NCI-H1105 treated with DMSO at 0.1 percent for 48 hours (cell line): ENCODE data around the gene ARHGAP42.
A peak's percentile ranks its signal among the peaks of the same experiment; 100 is the strongest.

Experiments used
- DNase-seq: peaks from one replicate; lab custom pipeline; 2025; lab: John Stamatoyannopoulos, UW

The ARHGAP42 gene

DNA sequence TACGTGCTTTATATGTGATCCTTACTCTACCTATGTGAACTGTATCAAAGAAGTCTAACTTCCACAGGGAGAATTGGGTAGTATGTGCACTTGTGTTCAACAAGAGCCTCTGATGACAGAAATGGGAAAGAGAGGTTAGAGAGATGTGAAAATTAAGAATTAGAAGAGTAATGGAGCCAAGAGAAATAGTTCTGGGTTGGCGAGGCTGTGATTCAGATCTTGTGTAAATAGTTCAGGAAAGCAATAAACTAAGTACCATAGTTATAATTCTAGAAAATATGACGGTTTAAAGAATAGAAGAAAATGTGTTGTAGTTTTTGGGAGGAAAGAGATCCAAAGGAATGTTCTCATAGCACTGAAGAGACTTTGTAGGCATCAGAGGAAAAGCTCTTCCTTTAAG, 112.4 kb downstream of the ARHGAP42 start:
- DNase-seq: no peak

DNA sequence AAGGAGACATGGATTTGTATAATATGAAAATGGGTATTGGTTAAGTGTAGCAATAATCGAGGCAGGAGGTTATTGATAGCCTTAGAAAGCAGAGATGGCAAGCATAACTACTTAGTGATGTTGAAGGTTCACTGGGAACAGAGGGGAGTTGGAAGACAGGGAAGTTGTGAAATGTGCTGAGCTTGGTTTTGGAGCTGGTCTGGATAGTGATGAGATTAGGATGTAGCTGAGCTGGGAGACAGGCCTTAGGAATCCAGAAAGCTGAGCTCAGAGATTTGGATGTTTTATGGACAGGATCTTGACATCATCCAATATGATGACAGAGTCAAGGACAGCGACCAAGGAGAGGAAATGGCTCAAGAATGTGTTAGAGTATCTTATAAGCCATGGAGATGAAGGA, 113.1 kb downstream of the ARHGAP42 start:
- DNase-seq: no peak

DNA sequence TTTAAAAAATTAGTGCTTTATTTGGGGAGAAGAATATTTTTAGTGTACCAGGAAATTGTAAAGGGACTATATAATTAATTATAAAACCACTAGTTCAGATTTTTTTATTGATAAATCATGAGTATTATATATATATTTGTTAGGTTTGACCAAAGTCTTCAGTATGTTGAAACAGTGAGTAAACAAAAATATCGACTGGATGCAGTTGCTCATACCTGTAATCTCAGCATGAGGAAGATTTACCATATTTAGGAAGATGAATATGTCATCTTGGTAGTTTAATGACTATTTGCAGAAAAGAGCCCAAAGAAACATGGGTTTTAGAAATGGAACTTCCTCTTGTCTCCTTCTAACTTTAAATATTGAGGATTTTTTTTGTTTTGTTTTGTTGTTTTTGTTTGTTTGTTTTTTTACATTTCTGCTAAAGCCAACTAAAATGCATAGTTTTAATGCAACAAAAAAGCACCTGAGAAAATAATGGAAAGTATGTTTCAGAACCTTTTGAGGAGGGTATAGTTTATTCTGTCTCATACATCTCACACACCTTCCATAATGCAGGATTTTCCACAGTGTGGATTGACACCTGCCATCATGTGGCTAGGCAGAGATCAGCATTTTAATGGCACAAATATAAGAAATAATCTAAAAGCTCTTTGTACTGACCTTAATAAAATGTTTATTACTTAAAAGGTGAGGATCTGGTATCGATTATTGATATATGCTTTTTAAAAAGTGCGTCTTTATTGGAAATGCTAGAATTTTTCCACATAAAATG, 114.3 kb downstream of the ARHGAP42 start:
- DNase-seq: no peak

DNA sequence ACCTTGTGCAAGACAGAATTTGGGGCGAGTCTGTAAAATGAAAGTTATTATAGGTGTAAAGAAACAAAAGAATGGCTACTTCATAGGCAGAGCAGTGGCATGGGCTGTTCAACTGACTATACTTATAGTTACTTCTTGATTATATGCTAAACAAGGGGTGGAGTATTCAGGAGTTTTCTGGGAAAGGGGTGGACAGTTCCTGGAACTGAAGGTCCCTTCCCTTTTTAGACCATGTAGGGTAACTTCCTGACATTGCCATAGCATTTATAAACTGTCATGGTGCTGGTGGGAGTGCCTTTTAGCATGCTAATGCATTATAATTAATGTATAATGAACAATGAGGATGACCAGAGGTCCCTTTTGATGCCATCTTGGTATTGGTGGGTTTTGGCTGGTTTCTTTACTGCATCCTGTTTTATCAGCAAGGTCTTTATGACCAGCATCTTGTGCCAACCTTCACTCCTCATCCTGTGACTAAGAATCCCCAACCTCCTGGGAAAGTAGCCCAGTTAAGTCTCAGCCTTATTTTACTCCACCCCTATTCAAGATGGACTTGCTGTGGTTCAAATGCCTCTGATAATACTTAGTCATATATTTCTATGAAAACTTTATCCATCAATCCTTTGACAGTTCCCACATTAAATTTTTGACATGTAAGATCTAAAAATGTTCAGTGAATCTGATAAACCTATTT, 118.6 kb downstream of the ARHGAP42 start:
- no peak for DNase-seq

DNA sequence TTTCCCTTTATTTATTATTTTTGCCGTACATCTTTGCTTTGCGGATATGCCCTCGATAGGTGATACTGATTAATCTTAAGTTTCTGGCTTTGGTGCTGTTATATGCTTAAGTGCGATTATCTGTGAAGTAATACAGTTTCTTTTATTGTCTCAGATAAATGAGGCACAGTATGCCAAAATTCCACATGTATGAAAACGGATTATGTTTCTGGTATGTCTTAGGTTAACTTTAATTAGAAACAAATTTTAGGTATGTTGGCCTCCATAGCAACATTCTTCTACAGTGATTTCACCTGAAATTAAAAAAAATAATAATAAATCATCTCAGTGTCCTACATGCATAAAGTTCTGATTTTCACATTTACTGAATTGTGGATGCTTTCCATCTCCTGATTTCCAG, 119.2 kb downstream of the ARHGAP42 start:
- DNase-seq: no peak

DNA sequence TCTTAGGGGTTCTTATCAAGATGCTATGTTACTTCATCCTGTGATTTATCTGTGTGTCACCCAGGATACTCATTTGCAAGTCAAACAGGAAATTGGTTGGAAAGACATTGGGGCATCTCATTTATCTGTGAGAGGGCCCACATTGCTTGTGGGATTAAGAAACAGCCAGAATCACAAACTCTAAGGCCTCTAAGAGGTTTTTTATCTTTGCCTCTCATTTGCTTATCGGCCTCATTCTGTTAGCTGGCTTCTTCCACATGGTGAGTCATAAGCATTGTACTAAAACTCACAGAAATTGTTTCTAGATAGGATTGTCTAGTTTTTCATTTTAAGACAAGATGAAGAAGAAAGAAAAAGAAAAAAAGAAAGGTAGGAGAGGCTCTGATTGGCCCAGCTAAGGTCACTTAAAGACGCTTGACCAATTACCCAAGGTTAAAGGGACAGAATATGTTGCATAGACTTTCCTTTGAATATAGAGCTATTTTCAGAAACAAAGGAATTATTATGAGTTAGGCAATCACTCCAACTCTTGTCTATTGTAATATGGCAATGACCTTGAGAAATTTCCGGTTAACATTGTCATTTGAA, 121.9 kb downstream of the ARHGAP42 start:
- DNase-seq: no peak

DNA sequence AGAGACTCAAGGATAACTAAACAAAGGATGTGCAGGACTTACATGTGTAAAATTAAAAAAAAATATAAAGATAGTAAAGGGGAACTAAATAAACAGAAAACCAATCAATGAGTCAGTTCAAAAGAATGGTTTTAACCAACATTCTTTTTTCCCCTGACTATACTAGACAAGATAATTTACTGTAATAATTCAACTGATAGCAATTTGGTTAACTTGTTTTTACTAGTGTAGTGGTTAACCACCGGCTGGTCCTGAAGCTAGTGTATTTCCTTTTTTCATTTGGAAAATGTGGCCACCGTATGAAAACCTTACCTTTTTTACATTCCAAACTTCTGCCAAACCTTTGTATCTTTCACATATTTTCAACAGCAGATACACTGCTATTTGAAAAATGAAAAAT, 123.1 kb downstream of the ARHGAP42 start:
- DNase-seq: no peak

DNA sequence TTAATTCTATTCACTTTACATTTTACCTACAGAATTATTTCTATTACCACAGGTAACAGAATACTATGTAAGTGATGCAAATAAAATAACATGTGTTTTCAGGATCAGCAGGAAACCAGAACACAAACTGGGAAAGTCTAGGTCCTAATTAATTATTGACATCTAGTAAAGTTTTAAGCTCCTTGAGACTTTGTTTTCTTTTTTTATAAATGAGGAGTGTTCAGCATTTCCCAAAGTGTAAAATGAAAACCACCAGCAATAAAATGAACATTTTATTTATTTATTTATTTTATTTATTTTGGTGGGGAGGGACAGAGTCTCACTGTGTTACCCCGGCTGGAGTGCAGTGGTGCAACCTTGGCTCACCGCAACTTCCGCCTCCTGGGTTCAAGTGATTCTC, 123.6 kb downstream of the ARHGAP42 start:
- no peak for DNase-seq

DNA sequence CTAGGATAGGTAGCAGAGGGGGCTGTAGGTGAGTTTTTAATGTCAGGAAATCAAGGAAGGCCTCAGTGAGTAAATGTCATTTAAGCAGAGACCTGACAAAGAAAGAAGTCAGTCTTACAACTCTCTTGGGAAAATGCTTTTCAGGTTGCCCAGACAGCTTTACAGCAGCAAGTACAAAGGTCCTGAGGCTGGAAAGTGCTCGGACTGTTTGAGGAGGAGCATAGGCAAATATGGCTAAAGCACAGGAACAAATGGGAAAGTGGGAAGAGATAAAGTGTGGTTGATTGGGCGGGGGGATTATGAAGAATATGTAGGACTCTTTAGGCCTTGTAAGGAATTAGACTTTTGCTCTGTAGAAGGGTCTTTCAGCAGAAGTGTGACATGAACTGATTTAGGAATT, 125.4 kb downstream of the ARHGAP42 start:
- no peak for DNase-seq

DNA sequence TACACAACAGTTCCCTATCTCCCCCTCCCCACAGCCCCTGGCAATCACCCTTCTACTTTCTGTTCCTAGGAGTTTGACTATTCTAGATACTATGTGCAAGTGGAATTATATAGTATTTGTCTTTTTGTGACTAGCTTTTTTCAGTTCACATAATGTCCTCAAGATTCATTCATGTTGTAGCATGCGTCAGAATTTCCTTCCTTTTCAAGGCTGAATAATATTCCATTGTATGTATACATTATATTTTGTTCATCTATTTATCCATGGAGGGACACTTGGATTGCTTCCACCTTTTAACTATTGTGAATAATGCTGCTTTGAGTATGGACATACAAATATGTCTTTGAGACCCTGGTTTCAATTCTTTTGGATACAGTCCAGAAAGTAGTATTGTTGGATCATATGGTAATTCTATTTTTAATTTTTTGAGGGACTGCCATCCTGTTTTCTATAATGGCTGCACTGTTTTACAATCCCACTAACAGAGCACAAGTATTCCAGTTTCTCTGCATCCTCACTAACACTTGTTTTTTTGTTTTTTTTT, 128.8 kb downstream of the ARHGAP42 start:
- no peak for DNase-seq

DNA sequence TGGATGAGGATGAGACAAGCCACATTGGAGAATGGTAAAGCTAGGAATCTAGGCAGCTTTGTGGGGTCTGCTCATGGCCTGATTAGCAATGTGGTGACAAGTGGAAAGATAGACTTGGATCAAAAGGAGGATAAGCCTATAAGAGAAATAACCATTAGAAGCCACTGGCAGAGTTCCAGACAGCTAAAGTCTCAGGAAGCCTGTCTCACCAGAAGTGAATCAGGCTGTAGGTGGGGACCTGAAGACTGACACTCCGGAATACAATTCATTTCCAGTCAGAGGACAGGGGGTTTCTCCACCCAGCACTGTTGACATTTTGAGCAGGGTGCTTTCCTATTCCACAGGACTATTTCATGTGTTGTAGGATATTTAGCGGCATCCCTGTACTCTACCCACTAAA, 129.7 kb downstream of the ARHGAP42 start:
- DNase-seq: no peak

DNA sequence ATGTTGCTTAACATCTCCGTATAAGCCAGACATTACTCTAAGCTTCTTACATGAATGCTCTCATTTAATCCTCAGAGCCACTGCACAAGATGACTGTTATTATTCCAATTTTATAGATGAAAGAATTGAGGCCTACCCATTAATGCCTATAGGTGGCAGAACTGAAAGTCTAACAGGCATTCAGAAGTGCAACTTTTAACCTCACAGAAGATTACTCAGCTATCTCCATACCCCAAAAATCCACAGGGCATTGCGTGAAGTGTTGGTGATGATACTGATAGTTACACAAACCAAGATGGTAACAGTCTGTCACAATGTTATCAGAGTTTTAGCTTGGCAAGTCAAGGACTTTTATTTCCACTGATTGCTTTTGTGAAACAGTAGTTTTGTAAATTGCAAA, 130.5 kb downstream of the ARHGAP42 start:
- DNase-seq: no peak

DNA sequence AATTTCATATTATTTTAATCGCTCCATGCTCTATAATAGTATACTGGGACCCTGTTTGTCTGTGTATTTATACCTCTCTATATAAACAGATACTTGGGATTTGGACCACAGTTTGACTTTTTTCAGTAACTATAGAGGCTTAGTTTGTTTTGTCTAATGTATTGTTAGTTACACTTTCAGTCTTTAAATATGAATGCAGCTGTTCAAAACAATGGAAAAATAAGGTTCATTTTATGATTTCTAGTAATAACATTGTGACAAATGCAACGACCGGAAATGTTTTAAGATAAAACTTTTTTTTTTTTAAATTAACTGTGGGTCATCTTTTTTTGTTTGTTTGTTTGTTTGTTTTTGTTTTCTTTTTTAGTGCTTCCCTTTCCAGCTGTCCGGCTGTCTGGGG, 133.5 kb downstream of the ARHGAP42 start:
- DNase-seq: no peak

DNA sequence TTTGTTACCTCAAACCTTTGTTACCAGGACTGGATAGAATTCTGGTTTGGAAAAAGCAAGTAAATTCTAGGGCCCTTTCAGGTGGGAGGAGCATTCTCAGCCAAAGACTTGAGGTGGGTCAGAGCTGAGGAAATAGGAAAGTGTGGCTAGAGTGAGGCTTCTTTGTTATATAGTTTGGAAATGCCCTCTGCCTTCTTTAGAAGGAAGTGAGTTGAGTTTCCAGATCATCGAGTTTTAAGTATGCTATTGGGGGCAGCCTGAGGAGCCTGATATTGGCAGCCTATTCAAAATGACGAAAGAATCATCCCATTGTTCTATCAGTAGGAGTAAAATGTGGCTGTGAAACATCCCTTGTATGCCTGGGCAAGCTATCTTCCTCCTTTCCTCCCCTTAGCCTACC, 134.1 kb downstream of the ARHGAP42 start:
- no peak for DNase-seq

DNA sequence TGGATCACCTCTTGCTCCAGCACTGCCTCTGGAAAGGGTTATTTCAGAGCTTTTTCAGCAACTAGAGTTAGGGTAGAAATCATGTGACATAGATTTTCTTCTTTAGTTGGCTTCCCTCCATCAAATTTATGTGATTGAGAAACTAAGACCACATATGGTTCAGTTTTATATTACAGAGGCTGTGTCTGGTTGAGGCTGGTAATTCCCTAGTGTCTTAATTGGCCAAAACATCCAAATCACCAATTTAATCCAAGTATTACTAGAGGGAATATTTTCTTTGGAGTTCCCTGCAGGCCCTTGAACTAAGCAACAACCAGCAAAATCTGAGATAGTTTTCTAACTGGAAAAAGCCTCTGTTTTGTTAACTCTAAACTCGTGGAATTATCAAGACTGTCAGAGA, 136.3 kb downstream of the ARHGAP42 start:
- DNase-seq: no peak

DNA sequence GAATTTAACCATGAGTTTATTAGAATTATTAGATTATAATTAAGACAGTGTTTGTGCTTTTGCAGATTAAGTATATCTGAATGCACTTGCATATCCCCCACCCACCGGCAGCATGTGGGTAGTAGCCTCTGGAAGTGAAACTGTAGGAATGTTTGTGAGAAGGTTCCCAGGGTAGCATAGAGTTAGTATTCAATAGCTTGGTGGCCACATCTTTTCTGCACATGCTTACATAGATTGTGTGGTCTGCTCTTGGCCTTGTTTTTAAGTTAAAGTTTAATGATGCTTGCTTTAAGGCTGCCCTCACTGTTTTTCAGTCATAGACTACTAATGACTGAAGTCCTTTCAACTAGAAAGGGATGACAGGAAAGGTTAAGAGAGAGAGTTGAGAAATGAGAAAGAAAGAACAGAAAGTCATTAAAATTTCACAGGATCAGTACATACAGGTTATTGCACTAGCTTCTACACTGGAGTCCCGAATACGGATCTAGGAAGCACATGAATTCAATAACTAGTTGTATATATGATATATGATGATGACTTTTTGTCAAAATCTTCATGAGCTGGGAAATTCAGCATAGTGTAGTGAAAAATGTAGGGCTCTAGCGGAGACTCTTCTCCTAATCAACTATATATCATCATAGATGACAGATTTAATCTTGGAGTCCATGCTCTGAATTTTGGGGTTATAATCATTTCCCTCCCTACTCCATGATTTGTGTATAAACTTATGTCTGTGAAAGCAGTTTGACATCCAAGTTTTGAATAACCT, 137.1 kb downstream of the ARHGAP42 start:
- no peak for DNase-seq

DNA sequence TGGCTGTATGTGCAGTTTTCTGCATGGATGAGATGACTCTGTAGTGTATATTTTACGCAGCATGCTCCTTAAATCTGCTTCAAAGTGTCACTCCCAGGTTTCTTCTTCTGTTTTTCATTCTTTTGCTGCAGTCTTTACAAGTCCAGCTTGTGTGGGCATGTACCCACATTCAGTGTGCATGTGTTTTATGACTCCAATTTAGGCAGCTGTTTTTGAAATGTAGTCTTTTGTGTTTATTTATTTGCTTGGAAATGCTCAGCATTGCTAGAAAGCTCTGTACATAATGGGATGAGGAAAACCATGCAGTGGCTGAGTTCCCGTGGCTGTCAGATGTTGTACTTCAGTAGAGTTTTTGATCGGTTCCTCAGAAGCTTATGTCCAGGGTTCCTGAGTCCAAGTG, 138.5 kb downstream of the ARHGAP42 start:
- peak; percentile 16 for DNase-seq

DNA sequence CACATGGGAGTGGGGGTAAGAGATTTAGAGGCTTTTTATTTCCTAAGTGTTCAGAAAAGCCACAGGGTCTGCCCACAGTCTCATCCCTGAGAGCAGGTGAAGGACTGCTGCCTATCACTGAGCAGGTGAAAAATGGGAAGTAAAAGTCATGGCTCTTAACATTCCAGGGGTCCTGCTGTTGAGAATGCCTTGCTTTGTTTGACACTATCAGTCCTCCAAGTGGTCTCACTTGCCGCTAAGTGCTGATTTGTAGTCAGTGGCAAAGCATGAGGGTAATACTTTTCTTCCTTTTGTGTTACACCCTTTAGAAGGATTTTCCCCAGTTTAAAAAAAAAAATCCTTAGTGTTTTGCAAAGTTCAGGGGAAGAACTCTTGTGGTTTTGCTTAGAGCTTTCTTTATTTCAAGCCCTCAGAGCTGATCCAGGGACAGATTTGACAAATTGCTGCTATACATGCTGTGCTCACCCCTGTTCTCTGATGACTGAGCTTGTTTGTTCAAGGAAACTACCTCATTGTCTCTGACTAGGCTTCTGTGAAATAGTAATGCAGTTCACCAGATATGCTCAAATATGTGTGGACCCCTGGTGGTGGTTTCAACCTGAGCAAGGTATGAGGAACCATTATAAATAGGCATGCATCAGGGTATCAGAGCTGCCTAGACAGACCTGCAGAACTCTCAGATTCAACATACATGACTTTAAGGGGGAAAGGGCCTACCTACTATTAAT, 141.0 kb downstream of the ARHGAP42 start:
- DNase-seq: no peak

DNA sequence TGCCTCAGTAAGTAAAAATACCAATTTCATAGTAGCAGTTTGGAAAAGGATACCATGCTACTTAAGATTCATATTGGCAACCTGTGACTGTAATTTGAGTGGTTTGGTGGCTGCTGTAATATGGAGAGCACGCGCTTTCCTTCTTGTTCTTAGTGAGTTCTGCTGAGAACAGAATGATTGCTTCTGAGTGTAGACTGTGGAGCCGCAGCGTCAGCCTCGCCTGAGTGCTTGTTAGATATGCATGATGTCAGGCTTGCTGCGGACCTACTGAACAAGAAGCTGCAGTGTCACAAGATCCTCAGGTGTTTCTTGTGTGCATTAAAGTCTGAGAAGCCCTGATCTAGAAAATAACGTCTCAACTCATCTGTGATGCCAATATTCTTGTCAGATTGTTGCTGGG, 143.2 kb downstream of the ARHGAP42 start:
- peak; percentile 35 for DNase-seq

DNA sequence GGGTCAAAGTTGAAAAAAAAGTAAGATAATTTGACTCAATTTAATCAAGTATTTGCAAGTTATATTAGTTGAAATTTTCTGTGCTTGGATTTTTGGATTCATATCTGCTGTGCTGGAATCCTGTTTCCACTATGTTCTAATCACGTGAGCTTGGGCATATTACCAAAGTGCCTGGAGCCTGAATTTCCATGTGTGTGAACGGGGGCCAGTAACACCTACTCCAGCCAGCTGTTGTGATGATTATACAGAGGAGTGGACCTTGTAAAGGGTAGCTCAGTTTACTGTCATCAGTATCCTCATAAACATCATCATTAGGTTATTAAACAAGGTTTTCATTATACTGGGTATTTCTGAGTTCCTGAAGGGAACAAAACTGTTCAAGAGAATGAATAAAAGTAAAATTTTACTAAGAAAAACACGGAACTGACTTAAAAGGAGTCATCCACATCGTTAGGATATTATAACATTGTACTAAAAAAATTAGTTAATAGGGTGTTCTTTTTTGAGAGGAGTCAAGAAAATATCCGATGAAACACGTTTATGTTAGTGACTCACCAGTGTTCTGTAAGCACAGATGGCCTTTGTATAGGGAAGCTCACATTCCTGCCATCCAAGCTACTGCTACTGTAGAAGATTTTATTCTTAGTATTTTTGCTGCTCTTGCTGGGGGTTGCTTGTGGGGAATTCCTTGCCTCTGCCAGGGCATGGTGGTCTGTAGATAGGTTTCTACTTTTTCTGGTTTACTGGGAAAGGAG, 144.1 kb downstream of the ARHGAP42 start:
- no peak for DNase-seq

DNA sequence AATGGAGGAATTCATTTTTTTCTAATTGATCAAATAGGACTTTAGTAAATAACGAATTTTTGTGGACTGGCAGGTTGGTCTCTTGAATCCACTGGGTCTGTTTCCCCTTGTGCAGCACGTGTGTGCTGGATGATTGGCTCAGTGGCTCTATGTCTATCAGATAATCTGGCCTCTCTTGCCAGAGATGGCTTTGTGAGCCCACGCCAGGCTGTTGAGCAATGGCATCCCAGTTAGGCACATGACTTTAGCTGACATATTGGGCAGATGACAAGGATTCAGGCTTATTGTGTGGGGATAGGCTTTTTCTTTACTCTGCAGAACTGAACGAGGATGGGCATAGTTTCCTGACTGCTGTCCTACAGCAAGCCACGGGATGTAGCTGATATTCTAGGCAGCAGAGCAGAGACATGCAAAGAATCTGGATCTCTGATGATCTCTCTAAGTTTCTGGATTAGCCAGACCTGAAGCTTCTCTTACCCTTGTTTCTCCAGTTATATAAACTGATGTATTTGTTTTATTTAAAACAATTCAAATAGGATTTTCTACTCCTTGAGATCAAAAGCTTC, 144.9 kb downstream of the ARHGAP42 start:
- DNase-seq: no peak
